Motor neuron (in vitro differentiated cells): ENCODE results near the gene FAM120A. TPM values are rescaled to one million over a fixed set of nuclear protein-coding genes. Genes with fewer than 3 reads are reported as not detected.

Experiments used
- ATAC-seq, 8 experiments: fragments of 200-7000 bp; cut with Tn5 transposase; replicated peaks in 6 of 8; 2 replicates each; pipeline ENCODE4 v1.8.0; 2021; ENCODE audit warnings: mild to moderate bottlenecking in 8 of 8, moderate library complexity in 8 of 8
- H3K27ac ChIP-seq, 2 donors: fragments of 250-450 bp; sonication (Bioruptor Pico); 2 replicates each; pipeline ENCODE4 v1.9.0; 2021; ENCODE audit warnings: antibody characterized with exemption in 2 of 2, mild to moderate bottlenecking in 2 of 2, moderate library complexity in 1 of 2
- H3K4me1 ChIP-seq, 2 donors: fragments of 250-450 bp; sonication (Bioruptor Pico); replicated peaks in 1 of 2; 2 replicates each; pipeline ENCODE4 v1.6.1; 2021; ENCODE audit warnings: antibody characterized with exemption in 2 of 2, mild to moderate bottlenecking in 2 of 2, moderate library complexity in 1 of 2
- H3K4me3 ChIP-seq, 5 donors: fragments of 250-450 bp; sonication (Bioruptor Pico); 2 replicates each; pipeline ENCODE4 v1.9.0; 2021; ENCODE audit warnings: antibody characterized with exemption in 5 of 5, mild to moderate bottlenecking in 5 of 5, moderate library complexity in 4 of 5
- WGBS, 10 experiments: fragments of 450-650 bp; shearing (Covaris generic); methylation state at CpG; one replicate each; pipeline ENCODE4 v1.0.0; 2022; 5-methylcytosine and 5-hydroxymethylcytosine counted together
- in situ Hi-C, 9 experiments: fragments of 400-800 bp; cut with MboI; loops; one replicate each; pipeline ENCODE4 v1.15.0; 2021; ENCODE audit warnings: low sequenced_read_pairs in 9 of 9, low pct_unique_long_range_greater_than_20kb in 2 of 9; ENCODE audit not compliant: unreplicated experiment in 9 of 9
- total RNA-seq, 8 experiments: library from RNA; unstranded; fragments of 300-600 nt; gene quantifications; 2 replicates each; pipeline versions ENCODE4 v1.2.3 to v1.2.4, GENCODE V29; 2022

The FAM120A gene
- 100 to 1,000 TPM in 2 of 8 experiments, 10 to 100 TPM in 6; 14.2 to 137 (median 33.7) TPM for total RNA-seq

GRCh38 chr9:93450945-93451815 is at the start of gene FAM120A:
Gene FAM120A (plus strand): TSS chr9:93451685. CDS start chr9:93451916, 231 bp downstream.
- 0 to 6% (median 1%) methylated on average over 3 to 37 of the region's 100 CpGs; no CpG with 5 or more reads in 5 of the 10 experiments for WGBS, 10 experiments
- ATAC-seq: peak; percentile 66 to 83 (median 69)
- in situ Hi-C loops: loop anchor here in 1 of 9 experiments (25.0 kb wide), 1 partner anchor 264 kb away; the partner anchor contains the start of gene WNK2
- Histone ChIP-seq H3K4me3 (peak within 1 kb of the TSS; percentile 69 to 97 (median 80)), H3K4me1 (peaks cover 12 to 24% of the 10 kb centered on the region in 2 donors), H3K27ac (peak within 1 kb of the TSS; percentile 96 to 98)

GRCh38 chr9:93406371-93406770 is 45.1 kb upstream of the FAM120A start:
- in situ Hi-C loops: no loop called here
- no peak overlapping the region for H3K27ac ChIP-seq
- no peaks in the 10 kb centered on the region for H3K4me1 ChIP-seq
- no peak for ATAC-seq
- H3K4me3 ChIP-seq: no peak overlapping the region
- WGBS, 10 experiments: 53 to 100% (median 90%) methylated on average over 1 to 4 of the region's 5 CpGs; no CpG with 5 or more reads in 4 of the 10 experiments

GRCh38 chr9:93413530-93413929 is 38.0 kb upstream of the FAM120A start:
- H3K27ac ChIP-seq: no peak overlapping the region
- H3K4me3 ChIP-seq: no peak overlapping the region
- H3K4me1 ChIP-seq: no peaks in the 10 kb centered on the region
- in situ Hi-C loops: no loop called here
- ATAC-seq: no peak

- ATAC-seq: no peak
- Histone ChIP-seq H3K4me3 (no peak overlapping the region), H3K27ac (no peak overlapping the region), H3K4me1 (no peaks in the 10 kb centered on the region)
- in situ Hi-C loops: no loop called here
- 43 to 87% (median 79%) methylated on average over 1 to 2 of the region's 2 CpGs for WGBS, 10 experiments
Observed at GRCh38 chr9:93415176-93415690, 36.3 kb upstream of the FAM120A start.

- in situ Hi-C loops: no loop called here
- WGBS, 10 experiments: 10 to 94% (median 75%) methylated on average over 2 to 4 of the region's 8 CpGs; no CpG with 5 or more reads in 4 of the 10 experiments
- no peak overlapping the region for H3K4me3 ChIP-seq
- no peak for ATAC-seq
- no peak overlapping the region for H3K27ac ChIP-seq
- H3K4me1 ChIP-seq: no peaks in the 10 kb centered on the region
Observed at GRCh38 chr9:93416530-93417235, 34.8 kb upstream of the FAM120A start.

- Histone ChIP-seq H3K4me3 (no peak overlapping the region), H3K4me1 (no peaks in the 10 kb centered on the region), H3K27ac (no peak overlapping the region)
- in situ Hi-C loops: no loop called here
- WGBS, 10 experiments: 0 to 100% (median 89%) methylated on average over 1 of the region's 1 CpG
- no peak for ATAC-seq
Observed at GRCh38 chr9:93417538-93417937, 33.9 kb upstream of the FAM120A start.

GRCh38 chr9:93419023-93419422 is 32.5 kb upstream of the FAM120A start:
- Histone ChIP-seq H3K4me1 (peaks cover 5 to 6% of the 10 kb centered on the region in 2 donors), H3K27ac (no peak overlapping the region), H3K4me3 (no peak overlapping the region)
- ATAC-seq: no peak
- in situ Hi-C loops: no loop called here
- 0 to 93% (median 56%) methylated on average over 1 of the region's 1 CpG for WGBS, 10 experiments

GRCh38 chr9:93422977-93423616 is 28.4 kb upstream of the FAM120A start:
- in situ Hi-C loops: no loop called here
- no peak overlapping the region for H3K27ac ChIP-seq
- H3K4me1 ChIP-seq: peaks cover 5 to 6% of the 10 kb centered on the region in 2 donors
- WGBS, 10 experiments: 40 to 83% (median 62%) methylated on average over 2 to 7 of the region's 10 CpGs; no CpG with 5 or more reads in 2 of the 10 experiments
- ATAC-seq: peak; percentile 22 to 91 (median 50)
- H3K4me3 ChIP-seq: no peak overlapping the region

GRCh38 chr9:93427655-93428379 is 23.7 kb upstream of the FAM120A start:
- WGBS, 10 experiments: 61 to 100% (median 86%) methylated on average over 2 to 5 of the region's 5 CpGs
- in situ Hi-C loops: loop anchor here in 1 of 9 experiments (25.0 kb wide), 1 partner anchor 266 kb away; no protein-coding TSS in a partner anchor
- Histone ChIP-seq H3K4me1 (peaks cover 5 to 6% of the 10 kb centered on the region in 2 donors), H3K4me3 (no peak overlapping the region), H3K27ac (no peak overlapping the region)
- ATAC-seq: no peak

GRCh38 chr9:93431539-93432105 is 19.9 kb upstream of the FAM120A start:
- no peak overlapping the region for H3K4me3 ChIP-seq
- no peak for ATAC-seq
- H3K27ac ChIP-seq: no peak overlapping the region
- H3K4me1 ChIP-seq: no peaks in the 10 kb centered on the region
- in situ Hi-C loops: loop anchor here in 1 of 9 experiments (25.0 kb wide), 1 partner anchor 269 kb away; no protein-coding TSS in a partner anchor
- 17 to 100% (median 69%) methylated on average over 2 to 5 of the region's 5 CpGs for whole genome bisulfite sequencing, 10 experiments

- WGBS, 10 experiments: 20 to 100% (median 67%) methylated on average over 1 of the region's 1 CpG; no CpG with 5 or more reads in 5 of the 10 experiments
- peaks cover 3 to 10% of the 10 kb centered on the region in 2 donors for H3K4me1 ChIP-seq
- no peak overlapping the region for H3K4me3 ChIP-seq
- in situ Hi-C loops: loop anchor here in 1 of 9 experiments (25.0 kb wide), 1 partner anchor 271 kb away; no protein-coding TSS in a partner anchor
- no peak for ATAC-seq
- H3K27ac ChIP-seq: no peak overlapping the region
Observed at GRCh38 chr9:93432964-93433363, 18.5 kb upstream of the FAM120A start.

GRCh38 chr9:93434056-93434455 is 17.4 kb upstream of the FAM120A start:
- WGBS, 10 experiments: 78 to 100% (median 100%) methylated on average over 1 to 2 of the region's 3 CpGs

More at GRCh38 chr9:93434056-93434455, 17.4 kb upstream of the FAM120A start:
- no peak overlapping the region for H3K4me3 ChIP-seq
- in situ Hi-C loops: loop anchor here in 1 of 9 experiments (25.0 kb wide), 1 partner anchor 272 kb away; no protein-coding TSS in a partner anchor
- no peak for ATAC-seq
- peaks cover 6 to 13% of the 10 kb centered on the region in 2 donors for H3K4me1 ChIP-seq
- no peak overlapping the region for H3K27ac ChIP-seq
